Stimulated activated CD8-positive, alpha-beta memory T cell treated with anti-CD3 and anti-CD28 coated beads, Interleukin-4, amount 100 ng/mL, for 24 hours (primary cell): ENCODE data around the gene PRR15L.

Experiments used
- DNase-seq: peaks from one replicate; pipeline ENCODE4 v3.0.0-alpha.2; 2020; ENCODE audit warnings: low read depth

PRR15L gene

DNA sequence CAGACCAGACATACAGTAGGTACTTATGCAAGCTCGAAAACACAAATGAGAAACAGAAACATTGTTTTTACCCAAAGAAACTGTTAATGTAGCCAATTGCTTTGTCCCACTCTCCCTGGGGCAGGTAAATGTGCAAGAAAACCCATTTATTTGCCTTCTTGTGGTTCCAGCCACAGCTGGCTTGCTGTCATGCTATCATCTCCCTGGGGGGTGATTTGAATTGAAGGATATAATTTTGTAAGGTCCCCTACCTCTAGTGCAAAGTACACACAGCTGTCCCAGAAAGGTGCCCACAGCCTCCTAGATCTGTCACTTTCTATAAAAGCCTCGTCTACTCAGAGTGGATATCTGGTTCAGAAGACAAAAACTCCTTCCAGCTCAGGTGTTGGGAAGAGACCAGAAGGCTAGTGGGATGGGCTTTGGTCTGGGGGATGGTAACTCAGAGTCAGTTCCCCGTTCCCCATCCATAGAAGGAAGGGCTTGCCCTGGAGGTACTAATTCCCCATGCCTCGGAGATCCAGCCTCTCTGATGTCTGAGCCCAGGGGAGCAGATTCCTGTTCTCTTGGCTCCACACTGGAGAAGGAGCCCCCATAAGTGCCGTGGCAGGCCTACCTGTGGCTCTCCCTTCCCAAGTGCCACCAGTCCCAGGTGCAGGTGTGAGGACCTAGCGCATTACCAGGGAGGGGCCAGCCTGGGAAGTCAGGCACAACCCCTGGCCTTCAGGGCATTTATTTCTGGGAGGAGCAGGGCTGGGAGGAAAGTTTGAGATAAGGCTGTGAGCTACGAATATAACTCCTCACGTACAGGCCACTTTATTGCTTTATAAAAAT lies 2.4 kb upstream of the PRR15L start:
- DNase-seq: no peak

DNA sequence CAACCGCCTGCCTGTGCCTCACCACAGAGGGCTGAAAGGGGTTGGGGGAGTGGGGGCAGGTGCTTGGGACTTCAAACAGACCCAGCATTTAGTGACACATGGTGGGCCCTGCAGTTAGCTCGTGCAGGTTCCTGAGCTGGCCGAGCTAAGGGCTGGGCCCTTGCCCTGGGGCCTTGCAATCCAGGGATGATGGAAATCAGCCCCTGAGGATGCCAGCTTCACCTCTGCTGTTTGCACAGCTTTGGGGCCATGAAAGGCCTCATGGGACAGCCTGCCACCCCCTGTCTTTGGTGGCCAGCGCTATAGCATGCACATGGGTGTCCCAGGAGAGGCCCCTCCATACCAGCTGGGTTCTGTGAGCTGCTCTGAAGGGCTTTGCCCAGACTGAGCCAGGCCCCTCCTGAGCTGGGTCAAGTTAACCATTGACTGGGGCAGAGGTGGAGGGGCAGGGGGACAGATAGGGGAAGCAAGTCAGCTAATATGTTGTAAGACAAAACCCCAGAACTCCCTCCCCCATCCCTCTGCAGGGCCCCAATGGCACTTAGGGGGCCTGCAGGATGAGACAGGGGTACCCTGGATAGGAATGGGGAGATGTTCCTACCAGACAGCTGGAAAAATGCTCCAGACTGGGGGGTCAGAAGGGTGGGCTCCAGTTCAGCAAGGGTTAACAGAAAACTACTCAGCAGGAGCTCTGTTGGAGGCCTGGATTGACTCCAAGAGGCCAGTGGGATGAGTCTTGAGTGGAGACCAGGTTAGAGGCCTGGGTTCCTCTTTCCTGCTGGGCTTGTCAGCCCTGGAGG lies 692 bp downstream of the PRR15L start:
- DNase-seq: no peak

DNA sequence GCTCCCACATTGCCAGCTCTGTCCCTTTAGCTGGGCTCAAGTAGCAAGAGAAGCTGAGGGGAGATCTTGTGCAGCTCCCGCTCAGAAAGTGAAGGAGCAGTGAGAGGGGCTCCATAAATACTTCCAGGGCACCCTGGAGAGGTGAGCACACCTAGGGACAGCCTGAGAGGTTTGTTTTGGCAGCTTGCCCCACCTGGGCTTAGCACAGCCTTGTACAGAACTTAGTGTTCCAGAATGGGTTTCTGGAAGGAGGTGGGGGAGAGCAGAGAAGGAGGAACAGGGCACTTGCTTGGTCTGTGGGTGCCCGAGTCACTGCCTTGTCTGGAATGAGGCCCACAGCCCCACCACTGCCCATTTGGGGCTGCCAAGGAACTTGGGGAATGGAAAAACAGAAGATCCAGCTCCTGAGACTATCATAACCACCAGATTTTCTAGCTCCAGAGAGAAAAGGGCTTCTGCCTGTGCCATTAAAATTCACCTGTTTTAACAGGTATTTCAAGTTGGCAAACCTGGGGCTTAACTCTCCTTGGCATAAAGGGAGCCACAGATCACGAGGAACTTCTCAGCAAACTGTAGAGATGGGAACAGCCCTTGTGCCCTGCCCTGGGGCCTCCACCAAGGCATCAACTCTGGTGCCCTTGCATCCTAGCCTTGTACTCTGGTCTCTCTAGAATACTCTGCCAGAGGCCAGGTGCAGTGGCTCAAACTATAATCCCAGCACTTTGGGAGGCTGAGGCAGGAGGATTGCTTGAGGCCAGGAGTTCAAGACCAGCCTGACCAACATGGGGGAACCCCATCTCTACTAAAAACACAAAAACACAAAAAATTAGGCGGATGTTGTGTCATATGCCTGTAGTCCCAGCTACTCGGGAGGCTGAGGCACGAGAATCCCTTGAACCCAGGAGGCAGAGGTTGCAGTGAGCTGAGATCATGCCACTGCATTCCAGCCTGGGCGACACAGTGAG lies 1.9 kb downstream of the PRR15L start:
- DNase-seq: no peak

DNA sequence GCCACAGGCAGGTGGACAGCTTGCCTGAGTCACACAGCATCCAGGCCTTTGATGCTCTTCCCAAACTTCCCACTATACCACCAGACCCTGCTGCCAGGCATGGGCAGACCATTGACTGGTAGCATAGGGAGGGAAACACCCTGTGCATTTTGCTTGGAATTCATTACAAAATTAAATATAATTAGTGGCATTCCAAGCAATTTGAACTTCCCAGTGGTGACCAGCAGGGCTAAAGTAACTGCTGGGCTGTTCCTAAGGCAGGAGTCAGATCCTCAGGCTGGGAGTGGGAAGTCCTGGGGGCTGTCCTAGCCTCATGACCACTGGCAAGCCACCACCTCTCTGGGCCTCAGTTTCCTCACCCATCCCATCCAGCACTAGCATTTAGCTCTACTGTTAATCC lies 3.8 kb downstream of the PRR15L start:
- DNase-seq: no peak

DNA sequence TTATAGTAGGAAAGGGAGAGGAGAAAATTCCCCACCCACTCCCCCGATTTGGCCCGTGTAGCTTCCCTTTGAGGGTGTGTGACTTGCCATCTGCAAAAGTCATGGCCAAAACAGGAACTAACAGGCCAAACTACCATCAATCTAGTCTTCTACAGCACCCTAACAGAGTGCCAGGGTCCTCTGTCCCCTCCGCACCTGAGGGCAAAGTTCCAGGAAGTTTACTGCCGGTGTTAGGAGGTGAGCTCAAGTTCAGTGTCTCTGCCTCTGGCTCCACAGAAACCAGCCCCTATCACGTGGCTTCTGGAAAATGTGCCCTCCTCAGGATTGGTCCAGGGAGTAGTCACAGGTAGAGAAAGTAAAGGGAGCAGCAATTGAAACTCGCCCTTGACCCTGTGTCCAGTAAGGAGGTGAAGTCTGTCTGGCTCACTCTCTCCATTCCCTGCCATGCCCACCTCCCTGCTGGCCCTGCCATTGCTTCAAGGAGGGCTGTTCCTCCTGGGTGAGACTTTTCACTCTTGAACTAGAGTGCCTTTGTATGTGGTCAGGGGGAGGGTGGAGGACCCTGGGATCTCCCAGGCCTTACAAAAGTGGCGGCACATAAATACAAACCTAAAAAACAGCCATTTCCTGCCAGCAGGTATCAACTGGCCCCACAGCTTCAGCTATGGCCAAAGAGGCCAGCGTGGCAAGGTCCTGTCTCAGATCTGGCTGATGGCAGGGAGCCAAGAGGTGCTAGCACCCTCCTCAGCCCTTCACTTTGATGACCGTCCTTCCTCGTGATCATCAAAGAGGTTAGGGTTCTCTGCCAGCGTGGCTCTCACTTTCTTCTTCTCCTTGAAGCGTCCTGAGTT lies 5.3 kb downstream of the PRR15L start:
- no peak for DNase-seq

DNA sequence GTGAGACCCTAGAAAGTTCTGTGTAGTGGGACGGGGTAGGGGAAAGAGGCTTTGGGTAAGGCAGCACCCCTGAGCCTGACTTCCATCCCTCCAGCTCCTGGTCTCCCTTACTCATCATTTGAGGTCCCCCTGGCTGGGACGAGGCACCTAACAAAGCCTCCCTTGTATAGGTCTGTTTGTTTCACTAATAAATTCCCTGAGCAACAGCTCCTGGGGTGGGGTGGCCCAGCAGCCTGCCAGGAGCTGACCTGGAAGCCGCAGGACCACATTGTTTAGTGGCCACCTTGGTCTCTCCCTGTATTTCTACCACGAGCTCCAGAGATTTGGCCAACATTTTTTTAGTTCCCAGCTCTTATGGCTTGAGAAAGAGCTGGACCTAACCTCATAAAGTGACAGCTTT lies 7.2 kb downstream of the PRR15L start:
- no peak for DNase-seq

DNA sequence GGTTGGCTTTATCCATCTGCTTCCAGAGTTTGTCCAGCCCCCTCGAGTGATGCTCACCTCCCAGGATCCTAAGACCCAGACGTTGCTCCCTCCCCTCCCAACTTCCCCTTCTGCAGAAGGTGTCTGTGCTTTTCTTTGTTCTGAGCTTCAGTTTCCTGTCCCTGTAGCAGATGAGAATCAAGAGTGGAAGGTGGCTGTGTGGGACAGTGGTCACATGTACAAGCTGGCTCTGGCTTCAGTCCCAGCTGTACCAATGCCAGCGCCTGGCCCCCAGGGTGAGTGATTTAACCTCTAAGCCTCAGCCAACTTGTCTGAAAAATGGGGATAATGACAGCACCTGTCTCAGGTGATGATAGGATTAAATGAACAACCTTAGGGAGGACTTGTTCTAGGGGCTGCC lies 7.7 kb downstream of the PRR15L start:
- DNase-seq: no peak

DNA sequence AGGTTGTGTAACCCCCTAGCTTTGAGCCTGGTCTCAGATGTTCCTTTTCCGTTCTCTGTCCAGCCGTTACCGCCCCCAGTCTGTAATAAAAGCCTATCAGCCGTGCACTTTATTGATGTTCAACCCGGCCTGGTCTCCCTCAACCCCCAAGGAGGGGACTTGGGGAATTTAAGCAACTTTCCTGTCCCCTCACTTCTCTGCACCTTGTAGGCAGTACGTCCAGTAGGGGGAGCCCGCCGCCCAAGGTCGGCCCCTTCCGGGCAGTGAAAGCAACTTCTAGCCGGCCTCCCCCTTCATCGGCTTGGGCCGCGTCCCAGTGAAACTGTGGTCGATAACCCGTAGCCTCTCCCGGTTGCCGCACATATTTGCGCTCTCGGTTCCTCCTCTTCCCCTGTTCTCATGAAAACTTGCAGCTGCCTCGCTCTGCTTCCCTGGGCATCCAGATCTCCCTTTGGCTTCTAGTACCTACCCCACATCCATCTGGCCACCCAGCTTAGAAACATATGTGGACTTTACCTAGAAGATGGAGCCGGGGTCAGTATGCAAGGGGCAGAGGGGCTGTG lies 8.4 kb downstream of the PRR15L start:
- DNase-seq: peak; percentile 70

DNA sequence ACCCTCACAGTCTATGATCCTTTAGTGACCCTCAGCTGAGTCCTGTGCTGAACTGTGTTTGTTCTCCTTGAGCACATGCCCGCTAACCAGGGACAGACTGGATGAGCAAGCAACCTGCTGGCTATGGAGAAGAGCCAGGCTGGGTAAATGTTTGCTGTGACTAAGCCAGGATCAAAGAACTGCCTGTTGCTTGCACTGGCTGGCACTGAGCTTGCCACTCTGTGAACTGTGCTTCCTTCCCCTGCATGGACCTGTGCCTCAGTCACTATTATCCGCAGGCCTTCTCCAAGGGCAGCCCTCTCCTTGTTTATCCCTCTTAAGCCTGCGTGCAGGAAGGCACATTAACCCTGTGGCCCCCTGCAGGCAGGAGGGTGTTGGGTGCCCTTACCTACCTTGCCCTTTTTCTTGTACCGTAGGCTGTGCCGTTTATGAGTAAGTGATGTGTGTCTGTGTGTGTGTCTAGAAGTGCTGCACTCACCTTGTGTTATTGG lies 8.9 kb downstream of the PRR15L start:
- DNase-seq: no peak

DNA sequence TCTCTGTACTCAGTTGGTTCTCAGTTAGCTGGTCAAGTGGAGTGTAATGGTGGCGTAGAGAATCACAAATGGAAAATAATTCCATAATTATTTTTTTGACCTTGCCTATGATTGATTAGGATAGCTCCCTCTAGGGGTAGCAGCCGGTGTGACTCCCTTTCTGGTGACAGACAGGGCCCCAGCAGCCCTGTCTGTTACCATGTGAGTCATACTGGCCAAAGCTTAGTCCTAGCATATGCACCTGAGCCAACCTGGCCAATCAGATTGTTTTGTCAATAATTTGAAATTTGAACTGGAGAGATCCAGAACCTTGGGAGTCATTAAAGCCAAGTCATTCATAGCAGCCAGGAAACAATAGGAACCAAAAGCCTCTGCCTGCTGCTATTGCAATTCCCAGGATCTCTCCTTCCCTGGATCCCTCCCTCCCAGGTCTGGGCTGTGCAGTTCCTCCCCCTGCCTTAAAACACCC lies 10.7 kb downstream of the PRR15L start:
- DNase-seq: peak; percentile 65

DNA sequence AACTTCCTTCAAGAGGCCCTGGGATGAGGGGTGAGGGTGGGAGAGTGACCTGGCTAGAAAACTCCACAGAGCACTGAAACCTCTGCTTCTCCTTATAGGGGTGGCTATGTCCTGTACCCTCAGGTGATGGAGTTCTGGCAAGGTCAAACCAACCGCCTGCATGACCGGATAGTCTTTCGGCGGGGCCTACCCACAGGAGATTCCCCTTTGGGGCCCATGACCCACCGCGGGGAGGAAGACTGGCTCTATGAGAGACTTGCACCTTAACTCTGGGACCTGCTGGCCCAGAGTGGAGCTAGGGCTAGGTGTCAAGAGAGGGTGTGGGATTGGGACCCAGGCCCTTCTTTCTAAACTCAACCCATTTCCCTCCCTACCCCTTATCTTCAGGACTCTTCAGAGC lies 11.2 kb downstream of the PRR15L start:
- no peak for DNase-seq

DNA sequence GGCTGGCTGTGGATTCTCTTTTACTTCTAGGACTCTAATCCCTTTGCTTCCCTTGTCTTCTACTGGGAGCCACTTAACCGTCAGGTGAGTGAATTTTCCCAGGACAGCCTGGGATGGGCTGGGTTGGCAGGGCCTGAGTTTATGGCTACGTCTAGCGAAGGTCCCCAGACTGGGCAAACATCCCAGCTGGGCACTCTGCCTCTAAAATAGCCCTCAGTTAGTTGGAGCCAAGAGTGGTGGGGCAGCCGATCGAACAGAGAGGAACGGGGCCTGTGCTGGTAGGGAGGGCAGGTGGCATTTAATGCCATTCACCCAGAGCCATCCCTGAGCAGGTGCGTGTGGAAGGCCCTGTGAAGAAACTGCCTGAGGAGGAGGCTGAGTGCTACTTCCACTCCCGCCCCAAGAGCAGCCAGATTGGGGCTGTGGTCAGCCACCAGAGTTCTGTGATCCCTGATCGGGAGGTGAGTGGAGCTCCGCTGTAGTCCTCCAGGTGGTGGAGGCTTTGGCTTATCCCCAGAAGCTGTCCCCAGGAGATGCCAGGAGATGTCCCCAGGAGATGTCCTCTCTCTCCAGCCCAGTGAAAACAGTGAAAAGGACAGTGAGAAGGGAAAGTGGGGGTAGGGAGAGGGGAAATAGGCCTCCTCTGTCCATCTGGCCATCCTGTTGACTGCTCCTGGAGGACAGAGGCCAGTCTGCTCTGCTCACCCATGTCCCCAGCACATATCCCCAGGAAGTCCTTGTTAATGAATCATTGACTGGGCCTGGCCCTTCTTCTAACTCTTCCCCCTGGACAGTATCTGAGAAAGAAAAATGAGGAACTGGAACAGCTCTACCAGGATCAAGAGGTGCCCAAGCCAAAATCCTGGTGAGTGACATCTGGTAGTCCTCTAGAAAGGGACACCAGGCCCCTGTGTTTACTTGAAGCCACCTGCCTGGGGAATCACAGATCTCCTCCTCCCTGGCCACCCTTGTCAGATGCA lies 11.9 kb downstream of the PRR15L start:
- DNase-seq: no peak

DNA sequence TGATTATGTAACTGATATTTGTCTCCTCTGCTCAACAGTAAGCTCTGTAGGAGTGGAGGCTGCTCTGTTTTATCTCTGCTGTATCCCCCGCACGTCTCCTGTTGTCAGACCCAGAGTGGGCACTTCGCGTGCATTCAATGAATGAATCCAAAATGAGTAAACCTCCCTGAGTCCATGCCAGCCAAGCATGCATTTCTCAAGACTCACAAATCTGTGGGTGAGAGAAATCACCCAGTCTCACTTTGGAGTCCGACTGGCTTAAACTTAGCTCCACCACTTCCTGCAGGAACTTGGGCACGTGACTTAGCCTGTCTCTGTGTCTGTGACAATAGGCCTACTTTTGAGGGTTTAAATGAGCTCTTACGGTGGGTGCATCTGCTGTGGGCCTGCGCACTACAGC lies 12.6 kb downstream of the PRR15L start:
- no peak for DNase-seq

DNA sequence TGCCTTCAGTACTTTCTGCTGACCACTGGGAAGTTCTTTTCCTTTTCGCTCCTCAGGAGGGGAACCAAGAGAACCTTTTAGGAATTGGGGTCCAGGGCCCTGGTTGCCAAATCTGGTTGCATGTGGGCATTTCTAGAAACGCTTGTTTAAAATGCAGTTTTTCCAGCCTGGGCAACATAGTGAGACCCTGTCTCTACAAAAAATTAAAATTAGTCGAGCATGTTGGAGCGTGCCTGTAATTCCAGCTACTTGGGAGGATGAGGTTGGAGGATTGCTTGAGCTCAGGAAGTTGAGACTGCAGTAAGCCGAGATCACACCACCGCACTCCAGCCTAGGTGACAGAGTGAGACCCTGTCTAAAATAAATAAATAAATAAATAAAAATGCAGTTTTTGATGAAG lies 15.1 kb downstream of the PRR15L start:
- DNase-seq: no peak

DNA sequence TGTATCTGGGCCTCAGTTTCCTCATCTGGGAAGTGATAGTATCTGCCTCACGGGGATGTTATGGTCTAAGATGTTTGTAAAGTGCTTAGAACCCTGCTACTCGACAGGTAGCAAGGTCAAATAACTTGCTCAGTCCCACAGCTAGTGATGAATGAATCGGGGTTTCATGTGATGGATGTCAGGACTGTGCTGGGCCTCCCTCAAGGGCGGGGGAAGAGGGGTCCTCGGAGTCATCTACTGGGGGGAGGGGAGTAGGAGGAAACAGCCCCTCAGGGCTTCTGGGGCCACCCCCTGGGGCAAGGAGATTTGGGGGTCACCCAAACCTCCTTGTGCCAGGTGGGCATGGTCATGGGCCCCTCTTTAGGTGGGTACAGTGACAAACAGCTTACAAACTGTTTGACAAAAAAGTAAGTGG lies 15.6 kb downstream of the PRR15L start:
- DNase-seq: no peak

DNA sequence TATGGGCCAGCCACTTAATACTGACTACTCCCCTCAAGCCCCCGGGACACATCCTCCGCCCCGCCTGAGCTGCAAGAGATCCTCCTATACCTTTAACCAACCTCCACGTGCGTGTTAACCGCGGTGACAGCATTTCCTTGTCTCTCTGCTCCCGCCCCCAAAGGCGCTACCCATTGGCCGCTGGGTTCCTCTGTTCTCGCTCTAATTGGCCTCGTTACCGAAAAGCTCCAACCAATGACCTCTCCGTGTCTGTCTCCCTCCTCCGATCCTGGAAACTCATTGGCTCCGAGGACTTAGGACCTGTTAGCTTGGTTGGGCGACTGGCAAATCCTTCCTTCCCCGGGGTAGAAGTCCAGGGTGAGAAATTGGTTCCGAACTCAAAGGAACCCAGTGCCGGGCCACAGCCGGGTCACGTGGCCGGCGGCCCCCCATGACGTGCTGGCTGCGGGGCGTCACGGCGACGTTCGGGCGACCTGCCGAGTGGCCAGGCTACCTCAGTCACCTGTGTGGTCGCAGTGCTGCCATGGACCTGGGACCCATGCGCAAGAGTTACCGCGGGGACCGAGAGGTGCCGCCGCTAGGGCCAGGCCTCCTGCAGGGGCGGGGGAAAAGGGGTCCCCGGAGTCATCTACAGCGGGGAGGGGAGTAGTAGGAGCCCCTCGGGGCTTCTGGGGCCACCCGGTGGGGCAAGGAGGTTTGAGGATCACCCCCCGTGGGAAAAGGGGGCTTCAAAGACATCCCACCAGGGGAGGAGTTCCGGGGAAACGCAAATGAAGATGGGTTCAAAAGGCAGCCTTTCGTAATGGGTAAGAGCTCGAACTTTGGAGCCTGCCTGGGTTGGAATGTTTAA lies 16.2 kb downstream of the PRR15L start, which contains the start of gene PNPO:
TSS of gene PNPO (plus strand) at position 326 of the 850 bp plus-strand sequence. CDS start at position 431, 105 bp downstream.
- DNase-seq: peak; percentile 89

DNA sequence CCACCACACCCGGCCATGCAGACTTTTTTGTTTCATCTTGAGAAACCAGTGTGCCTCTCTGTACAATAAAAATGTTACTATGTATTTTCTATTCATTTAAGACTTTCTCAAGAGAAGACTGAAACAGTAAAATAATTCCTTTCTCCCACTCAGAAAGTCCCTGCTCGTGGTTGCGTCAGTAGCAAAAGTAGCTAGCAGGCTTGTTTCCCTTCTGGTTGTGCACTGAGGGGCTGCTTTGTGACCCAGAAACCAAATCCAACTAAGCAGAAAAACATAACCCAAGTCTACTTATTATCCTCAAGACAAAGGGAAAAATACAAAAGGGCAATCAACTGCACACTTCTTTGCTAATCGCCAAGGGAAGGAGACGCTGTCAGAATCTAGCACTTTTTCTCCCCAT lies 19.7 kb downstream of the PRR15L start:
- no peak for DNase-seq

DNA sequence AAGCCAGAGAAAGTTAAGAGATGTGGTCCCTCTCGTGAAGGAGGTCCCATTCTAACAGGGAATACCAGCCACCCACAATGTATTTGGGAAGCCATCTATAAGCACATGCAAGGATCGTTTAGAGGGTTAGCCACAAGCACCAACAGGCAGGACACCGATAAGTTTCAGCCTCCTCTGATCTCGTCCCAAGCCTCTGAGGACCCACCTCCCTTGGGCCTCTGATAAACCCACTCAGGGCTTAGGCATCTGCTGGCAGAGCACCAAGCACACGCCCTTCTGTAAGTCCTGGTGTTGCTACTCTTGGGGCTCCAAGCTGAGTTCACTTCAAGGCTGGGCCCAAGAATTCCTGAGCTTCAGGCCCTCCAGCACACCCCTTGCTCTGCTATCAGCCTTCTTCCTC lies 21.7 kb downstream of the PRR15L start:
- DNase-seq: no peak
